Cardiac fibroblast (primary cell): ENCODE measurements around the gene KMT5C.

Experiments
- DNase-seq, 2 donors: peaks; one replicate each; pipeline versions ENCODE4 v3.0.0 to v3.0.0-alpha.2; 2010; ENCODE audit warnings: low read depth in 2 of 2
- H3K4me3 ChIP-seq, 2 donors: replicated peaks in 1 of 2; 1 replicate in 1 of 2; 2 replicates in 1 of 2; pipeline ENCODE4 v1.5.1; 2011; ENCODE audit warnings: low read depth in 2 of 2, low read length in 2 of 2, mild to moderate bottlenecking in 2 of 2, moderate library complexity in 1 of 2
- CTCF ChIP-seq: IDR thresholded peaks from one replicate; pipeline ENCODE4 v1.5.1; 2011; ENCODE audit warnings: low read depth, mild to moderate bottlenecking, low read length, inconsistent platforms

Gene KMT5C

DNA sequence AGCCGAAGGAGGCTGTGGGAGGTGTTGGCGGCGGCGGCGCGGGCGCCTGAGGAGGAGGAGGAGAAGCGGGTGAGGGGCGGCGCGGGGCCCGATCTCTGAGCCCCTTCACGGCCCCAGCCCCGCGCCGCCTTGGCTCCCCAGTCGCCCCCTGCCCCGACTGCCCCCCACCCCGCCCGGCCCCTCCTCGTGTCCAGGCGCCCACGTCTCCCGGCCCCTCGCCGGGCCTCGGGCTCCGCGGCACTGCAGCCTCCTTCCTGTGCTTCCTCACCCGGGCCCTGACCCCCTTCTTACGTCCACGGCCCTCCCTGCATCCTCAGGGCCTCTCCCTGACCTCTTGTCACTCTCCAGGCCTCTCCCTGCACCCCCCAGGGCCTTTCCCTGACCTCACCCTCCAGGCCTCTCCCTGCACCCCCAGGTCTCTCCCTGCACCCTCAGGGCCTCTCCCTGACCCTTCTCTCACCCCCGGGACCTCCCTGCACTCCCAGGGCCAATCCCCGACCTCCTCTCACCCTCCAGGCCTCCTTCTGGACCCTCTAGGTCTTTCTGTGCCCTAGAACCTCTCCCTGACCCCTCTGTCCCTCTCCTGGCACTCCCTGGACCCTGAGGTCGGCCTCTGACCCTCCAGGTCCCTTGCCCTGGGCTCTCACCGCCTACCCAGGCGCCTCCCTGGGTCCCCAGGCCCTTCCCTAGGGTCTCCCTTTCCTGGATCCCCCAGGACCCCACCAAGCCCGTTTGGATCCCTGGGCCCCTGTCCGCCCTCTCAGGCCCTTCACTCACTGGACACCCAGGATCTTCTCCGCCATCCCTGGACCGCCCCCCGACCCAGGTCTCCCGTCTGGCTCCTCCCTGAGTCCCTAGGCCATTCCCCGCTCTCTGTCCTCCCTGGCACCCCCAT lies 460 bp downstream of the KMT5C start:
- no peak for TF ChIP-seq CTCF
- H3K4me3 ChIP-seq, result peak overlapping the region; percentile 70
- peak in 1 of 2 donors; percentile 20 for DNase-seq

DNA sequence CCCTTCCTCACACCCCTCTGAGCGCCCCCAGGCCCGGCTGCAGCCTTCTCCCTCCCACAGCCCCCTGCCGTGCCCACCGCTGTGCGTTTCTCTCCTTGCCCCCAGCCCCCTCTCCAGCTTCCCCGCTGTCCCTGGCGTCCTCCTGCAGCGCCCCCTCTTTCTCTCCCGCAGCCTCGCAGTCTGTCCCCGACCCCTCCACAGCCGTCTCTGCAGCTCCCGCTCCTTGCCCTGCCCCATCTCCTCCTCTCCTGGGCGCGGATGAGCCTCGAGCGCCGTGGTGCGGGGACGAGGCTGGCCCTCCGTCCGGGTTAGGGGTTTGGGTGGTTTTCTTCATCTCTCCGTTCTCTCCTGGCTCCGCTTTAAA lies 1.1 kb downstream of the KMT5C start:
- no peak for TF ChIP-seq CTCF
- DNase-seq, result no peak
- peak overlapping the region; percentile 70 for H3K4me3 ChIP-seq

- DNase-seq, result peak; percentile 43 to 71
- H3K4me3 ChIP-seq, result peak overlapping the region; percentile 70
Observed at GRCh38 chr19:55341171-55341588, 1.5 kb downstream of the KMT5C start.

DNA sequence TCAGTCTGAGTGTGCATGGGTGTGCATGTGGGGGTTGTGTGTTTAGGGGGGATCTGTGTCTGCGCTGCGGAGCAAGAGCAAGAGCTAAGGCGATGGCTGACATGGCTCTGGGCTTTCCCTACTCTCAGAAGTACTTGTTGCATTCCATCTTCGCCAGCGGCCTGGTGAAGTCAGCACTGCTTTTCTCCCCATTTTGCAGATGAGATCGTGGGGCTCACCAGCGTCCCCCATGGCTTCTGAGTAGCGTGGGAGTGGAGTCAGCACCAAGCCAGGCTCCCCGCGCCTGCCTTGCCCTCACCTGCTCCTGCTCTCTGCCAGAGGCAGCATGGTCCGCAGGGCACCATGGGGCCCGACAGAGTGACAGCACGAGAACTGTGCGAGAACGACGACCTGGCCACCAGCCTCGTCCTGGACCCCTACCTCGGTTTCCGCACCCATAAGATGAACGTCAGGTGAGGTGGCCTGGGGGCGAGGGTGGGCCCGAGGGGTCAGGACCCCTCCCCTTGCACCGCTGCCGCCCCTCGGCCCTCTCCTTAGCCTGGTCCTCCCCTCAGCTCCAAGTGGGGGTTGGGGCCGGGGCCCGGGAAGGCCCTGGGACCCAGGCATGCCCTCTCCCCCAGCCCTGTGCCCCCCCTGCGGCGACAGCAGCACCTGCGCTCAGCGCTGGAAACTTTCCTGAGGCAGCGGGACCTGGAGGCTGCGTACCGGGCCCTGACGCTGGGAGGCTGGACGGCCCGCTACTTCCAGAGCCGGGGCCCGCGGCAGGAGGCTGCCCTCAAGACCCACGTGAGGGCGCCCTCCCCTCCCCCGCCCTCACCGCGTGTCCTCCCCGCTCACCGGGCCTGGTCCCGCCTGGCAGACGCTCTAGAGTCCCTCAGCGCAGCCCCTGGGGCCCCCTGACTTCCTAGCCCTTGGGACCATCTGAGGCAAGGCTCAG lies 2.2 kb downstream of the KMT5C start:
- no peak for DNase-seq
- no peak for TF ChIP-seq CTCF
- no peak overlapping the region for H3K4me3 ChIP-seq

More at GRCh38 chr19:55341171-55341588, 1.5 kb downstream of the KMT5C start:
- no peak for TF ChIP-seq CTCF

DNA sequence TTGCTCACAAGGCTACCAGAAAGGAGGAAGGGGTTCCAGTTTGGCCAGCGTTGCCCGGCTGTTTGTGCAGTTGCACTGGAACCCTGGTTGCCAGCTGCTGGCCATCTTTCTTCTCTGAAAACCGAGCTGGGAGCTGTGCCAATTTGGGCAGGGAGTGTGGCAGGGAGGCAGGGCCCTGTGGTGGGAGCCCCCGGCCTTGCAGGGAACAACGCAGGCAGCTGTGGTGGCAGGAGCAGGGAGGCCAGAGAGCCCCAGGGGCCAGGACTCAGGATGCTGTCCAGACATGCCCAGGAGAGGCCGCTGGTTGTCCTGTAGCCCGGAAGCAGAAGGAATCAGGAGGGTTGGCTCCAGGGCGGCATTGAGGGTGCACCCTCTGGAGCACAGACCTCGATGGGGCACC lies 4.8 kb downstream of the KMT5C start:
- H3K4me3 ChIP-seq, result no peak overlapping the region
- no peak for DNase-seq
- no peak for TF ChIP-seq CTCF

DNA sequence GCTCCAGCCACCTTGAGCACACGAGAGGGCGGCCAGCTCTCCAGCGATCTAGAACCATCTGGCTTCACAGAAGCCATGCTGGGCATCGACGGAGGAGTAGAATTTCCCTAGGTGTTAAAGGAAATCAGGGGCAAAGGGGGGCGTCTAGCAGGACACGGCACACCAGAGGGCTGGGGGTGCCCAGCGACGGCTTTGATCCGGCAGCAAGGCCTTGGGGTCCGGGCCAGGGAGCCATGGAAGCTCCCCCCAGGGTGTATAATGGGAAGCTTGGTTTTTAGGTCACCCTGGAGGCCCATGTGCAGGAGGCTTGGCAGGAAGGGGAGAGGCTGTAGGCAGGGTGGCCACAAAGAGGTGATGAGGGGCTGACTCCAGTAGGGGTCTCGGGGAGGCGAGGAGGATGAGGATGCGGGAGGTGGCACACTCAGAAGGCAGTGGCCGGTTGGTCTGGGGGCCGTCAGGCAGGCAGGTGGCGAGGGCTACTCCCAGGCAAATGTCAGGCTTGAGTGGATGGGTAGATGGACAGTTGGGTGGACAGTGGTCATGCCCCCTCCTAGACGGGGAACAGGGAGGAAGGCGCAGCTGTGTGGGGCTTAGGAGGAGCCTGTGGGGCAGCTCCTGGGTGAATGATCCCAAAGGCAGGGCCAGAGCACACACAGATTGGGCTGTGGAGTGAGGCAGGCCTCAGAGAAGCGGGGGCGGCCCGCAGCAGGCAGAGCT lies 5.6 kb downstream of the KMT5C start:
- H3K4me3 ChIP-seq, result no peak overlapping the region
- no peak for TF ChIP-seq CTCF
- DNase-seq, result no peak
